ENCODE results near the gene BRD3. TPM values are rescaled to one million over a fixed set of nuclear protein-coding genes. Genes with fewer than 3 reads are reported as not detected.

The BRD3 gene
- total RNA-seq, 1 experiment from 2014 or later, result 108 TPM

- no peak for TF ChIP-seq KAT7 (CRISPR knock-in tag; IDR thresholded peaks at IDR 0.05; ENCODE audit: borderline replicate concordance)
- TF ChIP-seq ATF3 (CRISPR knock-in tag; conservative IDR thresholded peaks at IDR 0.05), result no peak
- TF ChIP-seq SOX15 (CRISPR knock-in tag; IDR thresholded peaks at IDR 0.05), result no peak
Measured at GRCh38 chr9:133987446-133987788, 80.4 kb downstream of the BRD3 start (continued).

GRCh38 chr9:133986774-133987445 is 80.9 kb downstream of the BRD3 start:
- ATAC-seq, result no peak
- H3K4me3 Mint-ChIP-seq, result no peak overlapping the region
- no peaks in the 10 kb centered on the region for H3K9me3 Mint-ChIP-seq
- ChIA-PET POLR2A (no interaction called here), CTCF (no interaction called here)
- TF ChIP-seq RELA (CRISPR knock-in tag; IDR thresholded peaks at IDR 0.05; ENCODE audit: borderline replicate concordance) (no peak), HMGA2 (CRISPR knock-in tag; IDR thresholded peaks at IDR 0.05) (peak; percentile 94), JUN (CRISPR knock-in tag; IDR thresholded peaks at IDR 0.05) (no peak), GTF2I (CRISPR knock-in tag; conservative IDR thresholded peaks at IDR 0.05) (no peak), ATF2 (CRISPR knock-in tag; IDR thresholded peaks at IDR 0.05; ENCODE audit: borderline replicate concordance, low read depth) (no peak), ARID4B (CRISPR knock-in tag; IDR thresholded peaks at IDR 0.05; ENCODE audit: borderline replicate concordance) (no peak), ZNF396 (CRISPR knock-in tag; IDR thresholded peaks at IDR 0.05; ENCODE audit: borderline replicate concordance) (no peak), TP53 (CRISPR knock-in tag; IDR thresholded peaks at IDR 0.05) (no peak)
- H3K36me3 Mint-ChIP-seq, result no peaks in the 10 kb centered on the region
- H3K27ac Mint-ChIP-seq, result no peak overlapping the region
- no peaks in the 10 kb centered on the region for H3K27me3 Mint-ChIP-seq (ENCODE audit: low read depth)
- peaks cover 33% of the 10 kb centered on the region for H3K4me1 Mint-ChIP-seq
- DNase-seq (ENCODE audit: low spot score), result no peak

- CTCF ChIA-PET, result no interaction called here
- H3K4me1 Mint-ChIP-seq, result peaks cover 33% of the 10 kb centered on the region
- no peaks in the 10 kb centered on the region for H3K9me3 Mint-ChIP-seq
- peak overlapping the region; percentile 80; the same call in 1 of the 2 replicates for H3K27ac Mint-ChIP-seq
- POLR2A ChIA-PET, result no interaction called here
- H3K4me3 Mint-ChIP-seq, result no peak overlapping the region
- no peaks in the 10 kb centered on the region for H3K27me3 Mint-ChIP-seq (ENCODE audit: low read depth)
- TF ChIP-seq ERG (CRISPR knock-in tag; IDR thresholded peaks at IDR 0.05) (no peak), ZNF425 (CRISPR knock-in tag; conservative IDR thresholded peaks at IDR 0.05) (no peak), RELA (CRISPR knock-in tag; IDR thresholded peaks at IDR 0.05; ENCODE audit: borderline replicate concordance) (no peak)
- ATAC-seq (no peak), DNase-seq (ENCODE audit: low spot score) (no peak)
- no peaks in the 10 kb centered on the region for H3K36me3 Mint-ChIP-seq
Measured at GRCh38 chr9:133986061-133986460, 81.8 kb downstream of the BRD3 start.
